Fibroblast of skin of left biceps (primary cell): Measurements from ENCODE around the gene HOXB1.
A peak's percentile ranks its signal among the peaks of the same experiment; 100 is the strongest.
"Not testable (repeated sequence)": the region's sequence is repeated elsewhere in the genome, so short reads cannot be mapped to it uniquely, and the experiment has no call there.

ENCODE experiments used
- DNase-seq, 2 experiments: peaks; one replicate each; pipeline ENCODE4 v3.0.0-alpha.2; 2013; ENCODE audit warnings: low read depth in 2 of 2

HOXB1 gene

DNA sequence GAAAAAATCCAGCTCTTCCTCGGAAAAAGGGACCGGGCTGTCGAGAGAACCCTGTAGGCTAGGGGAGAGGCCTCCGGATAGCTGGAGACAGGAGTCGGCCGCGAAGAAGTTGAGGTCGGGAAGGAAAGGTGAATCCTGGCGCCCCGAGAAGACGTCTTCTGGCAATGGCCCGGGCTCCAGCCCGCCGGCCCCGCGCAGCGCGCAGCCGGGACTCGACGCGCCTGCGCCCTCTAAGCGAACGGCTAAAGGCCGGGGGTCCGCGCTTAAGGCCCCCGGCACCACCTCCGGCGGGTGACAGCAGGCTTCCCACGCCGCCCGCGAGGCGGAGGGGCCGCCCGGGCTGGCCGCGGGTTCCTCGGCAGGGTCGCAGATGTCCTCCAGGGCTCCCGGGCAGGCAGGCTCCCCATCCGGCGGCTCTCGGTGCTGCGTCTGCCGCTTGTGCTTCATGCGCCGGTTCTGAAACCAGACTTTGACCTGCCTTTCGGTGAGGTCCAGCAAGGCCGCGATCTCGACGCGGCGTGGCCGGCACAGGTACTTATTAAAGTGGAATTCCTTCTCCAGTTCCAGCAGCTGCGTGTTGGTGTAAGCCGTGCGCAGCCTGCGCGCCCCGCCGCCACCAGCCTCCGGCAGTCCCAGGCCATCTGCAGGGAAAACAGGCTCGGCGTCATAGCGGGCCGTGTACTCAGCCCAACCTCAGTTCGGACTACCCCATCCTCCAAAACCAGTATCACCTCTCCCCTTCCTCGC lies 12.5 kb upstream of the HOXB1 start:
- no peak for DNase-seq

GRCh38 chr17:48542698-48543106 lies 11.9 kb upstream of the HOXB1 start:
- no peak for DNase-seq

GRCh38 chr17:48542114-48542656 lies 11.4 kb upstream of the HOXB1 start:
- no peak for DNase-seq

GRCh38 chr17:48541577-48542113 lies 10.8 kb upstream of the HOXB1 start:
- DNase-seq = no peak

DNA sequence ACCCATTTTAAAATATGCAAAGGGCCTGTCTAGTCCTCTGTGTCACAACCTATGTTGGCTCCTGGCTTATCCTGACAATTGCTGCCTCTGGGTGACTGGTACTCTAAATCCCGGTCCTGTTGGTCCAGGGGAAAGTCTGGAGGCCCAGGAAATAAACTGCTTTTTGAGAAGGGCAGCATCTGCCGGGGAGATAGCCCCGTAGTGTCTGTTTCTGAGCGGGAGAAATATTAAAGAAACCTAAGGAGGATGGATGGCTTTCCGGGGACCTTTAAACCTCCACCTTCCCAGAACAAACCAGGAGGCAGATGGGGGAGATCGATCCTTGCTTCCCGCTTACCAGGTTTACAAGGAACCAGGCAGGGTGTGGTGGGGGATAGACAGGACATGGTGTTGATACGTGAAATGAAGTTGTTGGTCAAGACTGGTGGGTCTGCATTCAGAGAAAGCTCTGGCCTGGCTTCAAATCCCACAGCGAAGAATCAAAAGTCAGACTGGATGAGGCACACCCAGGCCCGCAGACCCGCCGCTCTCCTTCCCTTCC lies 10.3 kb upstream of the HOXB1 start:
- DNase-seq = no peak

DNA sequence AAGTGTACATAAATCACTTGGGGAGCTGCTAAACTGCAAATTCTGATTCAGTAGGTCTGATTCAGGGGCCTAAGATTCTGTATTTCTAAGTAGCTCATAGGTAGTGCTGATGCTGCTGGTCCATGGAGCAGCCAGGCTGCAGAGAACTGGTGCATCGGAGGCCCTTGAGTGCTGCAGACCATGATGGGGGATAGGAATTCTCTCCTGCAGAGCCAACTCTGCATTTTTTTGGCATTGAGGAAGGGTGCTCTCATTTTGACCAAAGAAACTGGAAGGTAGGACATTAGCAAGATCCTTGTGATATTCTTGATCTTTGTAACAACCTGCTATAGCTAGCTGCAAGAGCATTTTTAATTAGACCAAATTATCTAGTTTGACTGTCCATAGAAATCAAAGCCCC lies 9.4 kb upstream of the HOXB1 start:
- DNase-seq = no peak

GRCh38 chr17:48539177-48539576 lies 8.4 kb upstream of the HOXB1 start:
- DNase-seq = peak in 1 of 2 experiments; percentile 70

GRCh38 chr17:48537316-48537715 lies 6.5 kb upstream of the HOXB1 start:
- DNase-seq = no peak

GRCh38 chr17:48535793-48536559 lies 5.2 kb upstream of the HOXB1 start:
- not testable (repeated sequence) for DNase-seq

DNA sequence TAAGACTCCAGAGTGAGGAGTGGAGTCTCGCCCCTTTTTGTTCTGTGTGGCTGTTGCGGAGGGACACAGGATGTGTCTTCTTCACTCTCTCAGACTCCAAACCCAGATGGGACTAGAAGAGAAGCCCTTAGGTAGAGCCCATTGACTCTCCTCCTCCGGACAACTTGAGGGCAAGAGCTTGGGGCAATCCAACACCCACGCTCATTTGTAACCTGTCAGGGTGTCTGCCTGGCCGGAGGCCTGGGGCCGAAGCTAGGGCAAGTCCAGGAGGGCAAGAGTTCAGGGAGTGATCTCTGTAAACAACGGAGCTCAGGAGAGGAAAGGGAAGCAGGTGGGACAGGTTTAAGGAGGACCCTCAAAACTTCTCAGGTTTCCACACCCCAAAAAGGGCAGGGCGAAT lies 1.4 kb upstream of the HOXB1 start:
- DNase-seq = no peak

GRCh38 chr17:48530208-48530886 lies 464 bp downstream of the HOXB1 start:
- DNase-seq = no peak

DNA sequence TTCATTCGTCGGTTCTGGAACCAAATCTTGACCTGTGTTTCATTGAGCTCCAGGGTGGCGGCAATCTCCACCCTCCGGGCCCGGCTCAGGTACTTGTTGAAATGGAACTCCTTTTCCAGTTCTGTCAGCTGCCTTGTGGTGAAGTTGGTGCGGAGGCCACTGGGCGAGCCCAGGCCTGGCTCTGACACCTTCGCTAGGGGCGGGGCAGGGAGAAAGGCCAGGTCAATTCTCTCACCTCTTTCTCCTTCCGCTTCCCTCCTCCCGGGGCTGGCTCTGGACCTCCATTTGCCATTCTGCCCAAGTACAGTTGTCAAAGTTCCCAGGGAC lies 1.2 kb downstream of the HOXB1 start:
- DNase-seq = no peak

- DNase-seq = no peak
These were observed 1.7 kb downstream of the HOXB1 start for GRCh38 chr17:48528936-48529682.

DNA sequence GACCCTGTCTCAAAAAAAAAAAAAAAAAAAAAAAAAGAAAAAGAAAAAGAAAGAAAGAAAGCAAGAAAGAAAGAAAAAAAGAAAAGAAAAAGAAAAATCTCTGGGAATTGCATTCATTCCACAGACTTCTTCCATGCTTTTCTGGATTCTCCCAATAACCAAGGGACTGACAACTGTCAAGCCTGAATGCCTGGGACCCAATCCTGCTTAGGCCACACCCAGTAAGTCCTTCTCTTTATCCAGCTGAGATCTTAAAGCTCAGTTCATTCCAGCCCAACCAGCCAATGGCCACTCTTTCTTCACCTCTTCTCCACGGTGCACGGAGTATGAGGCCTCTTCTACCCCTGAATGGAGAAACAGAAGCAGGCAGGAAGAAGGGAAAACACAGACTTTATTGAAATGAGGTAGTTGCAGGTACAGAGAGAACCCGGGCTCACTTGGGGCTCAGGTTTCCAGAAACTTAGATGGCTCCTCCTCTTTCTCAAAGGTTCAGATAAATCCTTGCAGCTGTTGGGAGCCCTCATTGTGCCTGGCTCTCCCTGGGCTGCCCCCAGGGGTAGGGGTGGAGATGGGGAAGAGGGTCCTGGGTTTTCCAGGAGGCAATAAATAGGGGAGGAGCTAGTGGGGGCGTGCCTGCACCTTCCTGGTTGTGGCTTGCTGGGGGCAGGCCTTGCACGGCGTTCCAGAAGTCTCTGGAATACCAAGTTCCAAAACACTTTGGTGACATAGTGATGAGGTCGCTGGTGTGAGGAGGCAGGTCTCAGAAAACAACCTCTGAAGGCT lies 2.5 kb downstream of the HOXB1 start:
- no peak for DNase-seq

DNA sequence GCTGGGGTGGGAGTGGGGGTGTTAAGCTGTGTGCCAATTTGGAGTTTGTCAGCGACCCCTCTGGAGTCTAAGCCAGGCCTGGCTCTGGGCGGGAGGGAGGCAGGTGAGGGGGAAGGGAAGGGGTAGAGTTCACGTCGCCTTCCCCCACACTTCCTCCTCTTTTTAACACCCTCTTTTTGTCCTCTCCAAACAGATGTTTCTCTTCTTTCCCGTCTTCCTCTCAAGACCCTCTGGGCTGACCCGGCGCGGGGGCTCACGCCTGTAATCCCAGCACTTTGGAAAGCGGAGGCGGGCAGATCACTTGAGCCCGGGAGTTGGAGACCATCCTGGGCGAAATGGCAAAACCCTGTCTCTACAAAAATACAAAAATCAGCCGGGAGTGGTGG lies 3.3 kb downstream of the HOXB1 start:
- no peak for DNase-seq

GRCh38 chr17:48526608-48527546 lies 3.9 kb downstream of the HOXB1 start:
- DNase-seq = no peak

DNA sequence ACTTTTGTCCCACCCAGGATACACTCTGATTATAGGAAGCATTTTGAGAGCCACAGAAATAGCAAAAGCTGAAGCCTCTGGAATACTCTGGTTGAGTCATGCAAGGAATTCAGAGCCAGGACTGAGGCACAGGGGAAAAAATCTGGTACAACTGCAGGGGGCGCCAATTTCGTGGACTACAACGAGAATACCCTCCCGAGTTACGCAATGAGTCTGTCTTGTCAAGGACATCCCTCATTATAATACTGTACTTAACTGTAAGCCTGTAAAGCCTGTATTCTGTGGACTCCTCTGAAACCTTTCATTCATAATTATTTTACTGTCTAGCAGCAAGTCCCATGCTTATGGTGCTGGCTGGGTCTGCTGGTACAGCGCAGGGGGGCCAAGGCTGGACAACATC lies 7.8 kb downstream of the HOXB1 start:
- DNase-seq = no peak

DNA sequence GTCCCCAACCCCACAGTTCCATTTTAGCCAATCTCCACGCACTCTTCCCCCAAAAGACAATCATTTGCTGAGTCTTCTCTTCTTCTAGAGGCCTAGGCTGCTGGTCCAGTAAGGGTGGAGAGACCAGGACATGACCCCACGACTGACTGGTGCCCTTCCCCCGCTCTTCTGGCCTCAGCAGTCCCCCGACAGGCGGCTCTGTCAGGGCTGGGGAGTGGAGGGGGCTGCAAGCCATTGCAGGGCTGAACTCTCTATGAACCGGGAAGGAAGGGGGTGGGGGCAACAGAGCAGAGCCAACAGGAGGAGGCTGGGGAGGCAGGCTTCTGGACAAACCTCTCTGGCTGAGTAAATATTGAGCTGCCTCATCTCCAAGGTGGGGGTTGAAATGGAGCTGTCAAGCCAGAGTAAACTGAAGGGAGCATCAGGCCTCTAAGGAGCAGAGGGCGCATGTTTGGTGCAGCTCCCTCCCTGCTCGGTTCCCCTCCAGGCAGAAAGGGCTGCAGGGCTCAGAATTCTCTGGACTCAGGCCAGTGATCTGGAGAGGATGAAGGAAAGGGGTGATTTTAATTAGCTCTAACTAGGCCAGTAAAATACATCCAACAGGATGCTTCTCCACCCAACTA lies 8.7 kb downstream of the HOXB1 start:
- DNase-seq = no peak

DNA sequence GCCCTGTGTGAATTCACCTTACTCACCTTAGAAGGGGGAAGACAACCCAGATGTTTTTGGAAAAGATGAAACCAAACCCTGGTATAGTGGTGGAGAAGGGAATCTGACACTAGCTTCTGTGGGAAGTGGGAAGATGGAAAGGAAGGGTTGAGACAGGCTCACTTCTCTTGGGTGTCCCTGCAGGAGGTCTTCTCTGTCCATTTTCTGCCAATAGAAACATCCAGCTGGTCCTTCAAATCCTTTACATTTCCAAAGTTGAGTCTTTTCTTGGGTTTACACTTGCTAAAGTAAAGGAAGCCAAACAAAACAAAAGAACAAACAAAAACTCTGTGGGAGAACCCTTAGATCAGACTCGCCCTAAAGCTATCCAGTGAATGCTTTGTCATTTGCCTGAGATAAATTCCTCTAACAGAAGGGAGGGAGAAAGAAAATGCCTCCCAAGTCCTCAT lies 10.2 kb downstream of the HOXB1 start:
- DNase-seq = no peak
